WTC11 (cell line): Measurements from ENCODE around the gene CNN2. TPM values are rescaled to one million over a fixed set of nuclear protein-coding genes. Genes with fewer than 3 reads are reported as not detected.
A peak's percentile ranks its signal among the peaks of the same experiment; 100 is the strongest.

Experiments used
- ATAC-seq: fragments of 200-7000 bp; cut with Tn5 transposase; 2 replicates; pipeline ENCODE4 v1.10.0; 2021; ENCODE audit warnings: mild to moderate bottlenecking, moderate library complexity
- CTCF ChIA-PET: fragments of 300-600 bp; sonication (Branson Sonifier 250); formaldehyde crosslinking; loops from one replicate; lab custom pipeline; 2021; ENCODE audit warnings: antibody characterized with exemption; lab: Charles Lee
- POLR2A ChIA-PET: fragments of 350-600 bp; sonication (Branson Sonifier 250); formaldehyde crosslinking; loops from one replicate; lab custom pipeline; 2021; ENCODE audit warnings: antibody characterized with exemption; lab: Charles Lee
- DNase-seq: peaks from one replicate; pipeline ENCODE4 v3.0.0; 2021; ENCODE audit warnings: low spot score
- H3K27ac Mint-ChIP-seq: 2 replicates; pipeline ENCODE4 v1.8.0; 2021; ENCODE audit warnings: mixed read lengths
- H3K27me3 Mint-ChIP-seq: 2 replicates; pipeline ENCODE4 v1.8.0; 2021; ENCODE audit warnings: low read depth, mild to moderate bottlenecking, moderate library complexity, mixed read lengths
- H3K36me3 Mint-ChIP-seq: 2 replicates; pipeline ENCODE4 v1.8.0; 2021; ENCODE audit warnings: mixed read lengths
- H3K4me1 Mint-ChIP-seq: 2 replicates; pipeline ENCODE4 v1.8.0; 2022; ENCODE audit warnings: mixed read lengths
- H3K4me3 Mint-ChIP-seq: 2 replicates; pipeline ENCODE4 v1.8.0; 2021; ENCODE audit warnings: mild to moderate bottlenecking, moderate library complexity, mixed read lengths
- H3K9me3 Mint-ChIP-seq: 2 replicates; pipeline ENCODE4 v1.8.0; 2021; ENCODE audit warnings: mixed read lengths
- CDX4 ChIP-seq: fragments of 250-450 bp; sonication (Bioruptor Pico); IDR thresholded peaks from 2 replicates; pipeline ENCODE4 v1.9.0; 2021; ENCODE audit warnings: moderate library complexity, mild to moderate bottlenecking, inconsistent platforms, borderline replicate concordance
- CTCF ChIP-seq: fragments of 200-600 bp; IDR thresholded peaks from 2 replicates; pipeline ENCODE4 v1.8.0; 2022; ENCODE audit warnings: antibody characterized with exemption
- ERG ChIP-seq: fragments of 250-450 bp; sonication (Bioruptor Pico); IDR thresholded peaks from 2 replicates; pipeline ENCODE4 v1.8.0; 2021; ENCODE audit warnings: mild to moderate bottlenecking
- ESRRA ChIP-seq: sonication (generic); formaldehyde crosslinking; IDR thresholded peaks from 2 replicates; pipeline ENCODE4 v1.8.1; 2022; ENCODE audit warnings: mild to moderate bottlenecking, missing genetic modification reagents, borderline replicate concordance
- FOXP4 ChIP-seq: sonication (generic); formaldehyde crosslinking; IDR thresholded peaks from 2 replicates; pipeline ENCODE4 v1.8.0; 2022; ENCODE audit warnings: mild to moderate bottlenecking, missing genetic modification reagents
- GTF2I ChIP-seq: fragments of 250-450 bp; sonication (Bioruptor Pico); conservative IDR thresholded peaks from 2 replicates; pipeline ENCODE4 v1.4.0; 2021; ENCODE audit warnings: mild to moderate bottlenecking
- JUN ChIP-seq: sonication (generic); formaldehyde crosslinking; IDR thresholded peaks from 2 replicates; pipeline ENCODE4 v1.8.0; 2023; ENCODE audit warnings: mild to moderate bottlenecking, missing genetic modification reagents
- NFYB ChIP-seq: sonication (generic); formaldehyde crosslinking; conservative IDR thresholded peaks from 2 replicates; pipeline ENCODE4 v1.8.0; 2022; ENCODE audit warnings: low read depth, missing genetic modification reagents
- PRRX2 ChIP-seq: fragments of 250-450 bp; sonication (Bioruptor Pico); IDR thresholded peaks from 2 replicates; pipeline ENCODE4 v1.8.0; 2021; ENCODE audit warnings: mild to moderate bottlenecking
- RELA ChIP-seq: sonication (generic); formaldehyde crosslinking; IDR thresholded peaks from 2 replicates; pipeline ENCODE4 v1.8.1; 2022; ENCODE audit warnings: missing genetic modification reagents, mild to moderate bottlenecking, borderline replicate concordance
- ZNF317 ChIP-seq: sonication (generic); formaldehyde crosslinking; IDR thresholded peaks from 2 replicates; pipeline ENCODE4 v1.8.1; 2023; ENCODE audit warnings: low read depth, mild to moderate bottlenecking, moderate library complexity, missing genetic modification reagents, borderline replicate concordance
- ZNF396 ChIP-seq: fragments of 250-450 bp; sonication (Bioruptor Pico); IDR thresholded peaks from 2 replicates; pipeline ENCODE4 v1.8.0; 2021; ENCODE audit warnings: mild to moderate bottlenecking, moderate library complexity, borderline replicate concordance
- total RNA-seq: library from RNA; stranded (reverse); gene quantifications from 3 replicates; pipeline ENCODE4 v1.2.3, GENCODE V29; 2021
- TF ChIP-seq, protein P1 (sequence below): sonication (generic); formaldehyde crosslinking; IDR thresholded peaks from 2 replicates; pipeline ENCODE4 v1.8.1; 2023; ENCODE audit warnings: mild to moderate bottlenecking, moderate library complexity, missing genetic modification reagents
- TF ChIP-seq, protein P2 (sequence below): sonication (generic); formaldehyde crosslinking; IDR thresholded peaks from 2 replicates; pipeline ENCODE4 v1.8.0; 2022; ENCODE audit warnings: missing genetic modification reagents
- TF ChIP-seq, protein P3 (sequence below): sonication (generic); formaldehyde crosslinking; IDR thresholded peaks from 2 replicates; pipeline ENCODE4 v1.8.1; 2023; ENCODE audit warnings: mild to moderate bottlenecking, missing genetic modification reagents

CNN2 gene
- total RNA-seq, 1 experiment from 2014 or later = 390 TPM

DNA sequence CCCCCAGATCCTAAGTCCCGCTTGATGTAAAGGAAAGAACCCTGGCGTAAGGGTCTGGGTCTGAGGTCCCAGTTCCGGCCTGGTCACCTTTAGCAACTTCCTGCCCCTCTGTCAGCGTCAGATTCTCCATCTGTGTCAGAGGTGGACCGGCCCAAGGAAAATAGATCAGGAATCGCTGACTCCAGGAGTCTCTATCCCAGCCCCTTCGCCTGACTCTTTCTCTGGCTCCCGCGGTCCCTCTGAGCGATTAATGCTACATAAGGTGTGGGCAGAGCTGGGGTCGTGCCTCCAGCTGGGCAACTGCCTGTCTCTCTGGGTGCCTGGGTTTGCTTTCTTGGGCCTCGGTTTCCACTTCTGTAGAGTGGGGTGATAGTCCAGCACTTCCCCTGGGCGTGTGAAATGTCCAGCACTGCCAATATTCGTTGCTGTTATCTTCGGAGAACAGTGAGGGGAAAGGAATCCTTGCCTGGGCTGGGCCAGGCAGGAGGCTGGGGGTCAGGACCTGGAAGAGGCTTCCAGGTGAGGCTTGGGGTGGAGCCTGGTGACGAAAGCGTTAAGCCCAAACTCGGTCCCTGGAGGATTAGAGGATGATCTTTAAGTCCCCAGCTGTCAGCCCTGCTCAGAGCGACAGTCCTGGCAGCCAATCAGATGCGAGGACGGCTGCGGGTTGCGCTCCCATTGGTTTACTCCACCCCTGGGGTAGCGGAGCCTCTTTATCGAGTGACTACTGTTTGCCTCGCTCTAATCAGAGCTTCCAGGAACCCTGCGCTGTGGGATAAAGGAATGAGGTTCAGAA lies 14.3 kb downstream of the CNN2 start (continued):
- TF ChIP-seq NFYB = peak; percentile 96
- no peak for TF ChIP-seq ZNF396

DNA sequence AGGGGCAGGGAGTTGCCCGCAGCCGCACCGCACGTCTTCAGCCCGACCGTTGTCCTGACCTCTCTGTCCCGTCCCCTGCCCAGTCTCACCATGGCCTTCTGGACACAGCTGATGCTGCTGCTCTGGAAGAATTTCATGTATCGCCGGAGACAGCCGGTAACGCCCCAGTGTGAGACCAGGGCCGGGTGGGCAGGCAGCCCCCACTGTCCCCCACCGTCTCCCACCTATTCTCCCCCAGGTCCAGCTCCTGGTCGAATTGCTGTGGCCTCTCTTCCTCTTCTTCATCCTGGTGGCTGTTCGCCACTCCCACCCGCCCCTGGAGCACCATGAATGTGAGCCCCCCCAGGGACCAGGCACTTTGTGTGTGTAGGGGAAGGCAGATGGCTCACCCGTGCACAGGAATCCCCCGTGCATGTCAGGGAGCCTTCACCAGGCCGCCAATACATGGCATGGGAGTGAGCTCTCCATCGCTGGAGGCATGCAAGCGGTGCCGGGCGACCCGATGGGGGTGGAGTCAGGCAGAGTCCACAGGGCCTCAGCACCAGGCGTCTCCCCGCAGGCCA lies 14.9 kb downstream of the CNN2 start:
- H3K9me3 Mint-ChIP-seq = no peaks in the 10 kb centered on the region
- no peak overlapping the region for H3K27ac Mint-ChIP-seq
- ChIA-PET POLR2A (interaction anchor here (0.6 to 3.2 kb wide), 6 partner anchors 14 to 403 kb away, joined by 3 to 70 read pairs (median 4); partner anchors contain the start of genes ARHGAP45 and CNN2), CTCF (interaction anchor here (0.6 to 3.4 kb wide), 6 partner anchors 9 to 185 kb away, joined by 3 to 29 read pairs (median 8); partner anchors contain the start of gene ARHGAP45)
- peak; percentile 93 for TF ChIP-seq GTF2I (CRISPR knock-in tag)
- TF ChIP-seq CTCF = no peak
- TF ChIP-seq PRRX2 (CRISPR knock-in tag) = no peak
- TF ChIP-seq CDX4 (CRISPR knock-in tag) = no peak
- TF ChIP-seq, protein P1, sequence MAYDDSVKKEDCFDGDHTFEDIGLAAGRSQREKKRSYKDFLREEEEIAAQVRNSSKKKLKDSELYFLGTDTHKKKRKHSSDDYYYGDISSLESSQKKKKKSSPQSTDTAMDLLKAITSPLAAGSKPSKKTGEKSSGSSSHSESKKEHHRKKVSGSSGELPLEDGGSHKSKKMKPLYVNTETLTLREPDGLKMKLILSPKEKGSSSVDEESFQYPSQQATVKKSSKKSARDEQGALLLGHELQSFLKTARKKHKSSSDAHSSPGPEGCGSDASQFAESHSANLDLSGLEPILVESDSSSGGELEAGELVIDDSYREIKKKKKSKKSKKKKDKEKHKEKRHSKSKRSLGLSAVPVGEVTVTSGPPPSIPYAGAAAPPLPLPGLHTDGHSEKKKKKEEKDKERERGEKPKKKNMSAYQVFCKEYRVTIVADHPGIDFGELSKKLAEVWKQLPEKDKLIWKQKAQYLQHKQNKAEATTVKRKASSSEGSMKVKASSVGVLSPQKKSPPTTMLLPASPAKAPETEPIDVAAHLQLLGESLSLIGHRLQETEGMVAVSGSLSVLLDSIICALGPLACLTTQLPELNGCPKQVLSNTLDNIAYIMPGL (CRISPR knock-in tag) = 0 out of 2 replicates have a peak, but pooled peaks have one; percentile 3
- H3K4me3 Mint-ChIP-seq = peak overlapping the region; percentile 84
- no peak for DNase-seq
- no peaks in the 10 kb centered on the region for H3K27me3 Mint-ChIP-seq
- peaks cover 12% of the 10 kb centered on the region for H3K4me1 Mint-ChIP-seq
- H3K36me3 Mint-ChIP-seq = peaks cover 19% of the 10 kb centered on the region
- ATAC-seq = no peak

DNA sequence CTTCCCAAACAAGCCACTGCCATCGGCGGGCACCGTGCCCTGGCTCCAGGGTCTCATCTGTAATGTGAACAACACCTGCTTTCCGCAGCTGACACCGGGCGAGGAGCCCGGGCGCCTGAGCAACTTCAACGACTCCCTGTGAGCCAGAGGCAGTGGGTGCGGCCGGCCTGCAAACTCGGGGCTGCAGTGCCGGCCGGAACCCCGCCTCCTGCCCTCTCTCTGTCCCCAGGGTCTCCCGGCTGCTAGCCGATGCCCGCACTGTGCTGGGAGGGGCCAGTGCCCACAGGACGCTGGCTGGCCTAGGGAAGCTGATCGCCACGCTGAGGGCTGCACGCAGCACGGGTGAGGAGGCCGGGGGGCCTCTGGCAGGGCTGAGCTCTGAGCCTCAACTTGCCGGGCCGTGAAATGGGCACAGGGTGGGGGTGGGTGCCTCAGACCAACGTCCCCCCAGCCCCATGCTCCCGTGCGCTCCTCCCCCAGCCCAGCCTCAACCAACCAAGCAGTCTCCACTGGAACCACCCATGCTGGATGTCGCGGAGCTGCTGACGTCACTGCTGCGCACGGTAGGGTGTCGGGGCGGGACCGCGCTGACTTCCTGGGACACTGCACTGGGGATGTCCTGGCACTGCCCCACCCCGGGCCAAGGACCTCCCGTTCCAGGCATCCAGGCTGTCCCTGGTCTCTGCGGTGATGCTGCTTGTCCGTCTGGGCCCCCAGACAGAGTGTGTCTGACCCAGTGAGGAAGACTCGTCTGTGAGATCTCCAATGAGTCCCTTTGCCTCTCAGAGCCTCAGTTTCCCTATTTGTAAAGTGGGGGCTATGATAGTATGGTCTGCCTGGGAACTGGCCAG lies 15.7 kb downstream of the CNN2 start:
- no peak for ATAC-seq
- no peaks in the 10 kb centered on the region for H3K9me3 Mint-ChIP-seq
- ChIA-PET POLR2A (interaction anchor here (1.0 to 3.2 kb wide), 5 partner anchors 15 to 47 kb away, joined by 3 to 70 read pairs (median 3); partner anchors contain the start of genes ARHGAP45, CNN2 and RNU6-2), CTCF (interaction anchor here (0.5 to 3.4 kb wide), 6 partner anchors 15 to 232 kb away, joined by 3 to 29 read pairs (median 8); partner anchors contain the start of gene ARHGAP45)
- no peak for DNase-seq
- H3K4me1 Mint-ChIP-seq = peaks cover 12% of the 10 kb centered on the region
- no peak overlapping the region for H3K27ac Mint-ChIP-seq
- no peaks in the 10 kb centered on the region for H3K27me3 Mint-ChIP-seq
- no peak overlapping the region; the same call in 1 of the 2 replicates for H3K4me3 Mint-ChIP-seq
- H3K36me3 Mint-ChIP-seq = peaks cover 16% of the 10 kb centered on the region
- TF ChIP-seq ESRRA (CRISPR knock-in tag) = no peak
- TF ChIP-seq, protein P2, sequence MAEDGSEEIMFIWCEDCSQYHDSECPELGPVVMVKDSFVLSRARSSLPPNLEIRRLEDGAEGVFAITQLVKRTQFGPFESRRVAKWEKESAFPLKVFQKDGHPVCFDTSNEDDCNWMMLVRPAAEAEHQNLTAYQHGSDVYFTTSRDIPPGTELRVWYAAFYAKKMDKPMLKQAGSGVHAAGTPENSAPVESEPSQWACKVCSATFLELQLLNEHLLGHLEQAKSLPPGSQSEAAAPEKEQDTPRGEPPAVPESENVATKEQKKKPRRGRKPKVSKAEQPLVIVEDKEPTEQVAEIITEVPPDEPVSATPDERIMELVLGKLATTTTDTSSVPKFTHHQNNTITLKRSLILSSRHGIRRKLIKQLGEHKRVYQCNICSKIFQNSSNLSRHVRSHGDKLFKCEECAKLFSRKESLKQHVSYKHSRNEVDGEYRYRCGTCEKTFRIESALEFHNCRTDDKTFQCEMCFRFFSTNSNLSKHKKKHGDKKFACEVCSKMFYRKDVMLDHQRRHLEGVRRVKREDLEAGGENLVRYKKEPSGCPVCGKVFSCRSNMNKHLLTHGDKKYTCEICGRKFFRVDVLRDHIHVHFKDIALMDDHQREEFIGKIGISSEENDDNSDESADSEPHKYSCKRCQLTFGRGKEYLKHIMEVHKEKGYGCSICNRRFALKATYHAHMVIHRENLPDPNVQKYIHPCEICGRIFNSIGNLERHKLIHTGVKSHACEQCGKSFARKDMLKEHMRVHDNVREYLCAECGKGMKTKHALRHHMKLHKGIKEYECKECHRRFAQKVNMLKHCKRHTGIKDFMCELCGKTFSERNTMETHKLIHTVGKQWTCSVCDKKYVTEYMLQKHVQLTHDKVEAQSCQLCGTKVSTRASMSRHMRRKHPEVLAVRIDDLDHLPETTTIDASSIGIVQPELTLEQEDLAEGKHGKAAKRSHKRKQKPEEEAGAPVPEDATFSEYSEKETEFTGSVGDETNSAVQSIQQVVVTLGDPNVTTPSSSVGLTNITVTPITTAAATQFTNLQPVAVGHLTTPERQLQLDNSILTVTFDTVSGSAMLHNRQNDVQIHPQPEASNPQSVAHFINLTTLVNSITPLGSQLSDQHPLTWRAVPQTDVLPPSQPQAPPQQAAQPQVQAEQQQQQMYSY (CRISPR knock-in tag) = no peak
- TF ChIP-seq, protein P3, sequence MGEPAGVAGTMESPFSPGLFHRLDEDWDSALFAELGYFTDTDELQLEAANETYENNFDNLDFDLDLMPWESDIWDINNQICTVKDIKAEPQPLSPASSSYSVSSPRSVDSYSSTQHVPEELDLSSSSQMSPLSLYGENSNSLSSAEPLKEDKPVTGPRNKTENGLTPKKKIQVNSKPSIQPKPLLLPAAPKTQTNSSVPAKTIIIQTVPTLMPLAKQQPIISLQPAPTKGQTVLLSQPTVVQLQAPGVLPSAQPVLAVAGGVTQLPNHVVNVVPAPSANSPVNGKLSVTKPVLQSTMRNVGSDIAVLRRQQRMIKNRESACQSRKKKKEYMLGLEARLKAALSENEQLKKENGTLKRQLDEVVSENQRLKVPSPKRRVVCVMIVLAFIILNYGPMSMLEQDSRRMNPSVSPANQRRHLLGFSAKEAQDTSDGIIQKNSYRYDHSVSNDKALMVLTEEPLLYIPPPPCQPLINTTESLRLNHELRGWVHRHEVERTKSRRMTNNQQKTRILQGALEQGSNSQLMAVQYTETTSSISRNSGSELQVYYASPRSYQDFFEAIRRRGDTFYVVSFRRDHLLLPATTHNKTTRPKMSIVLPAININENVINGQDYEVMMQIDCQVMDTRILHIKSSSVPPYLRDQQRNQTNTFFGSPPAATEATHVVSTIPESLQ (CRISPR knock-in tag) = no peak
- no peak for TF ChIP-seq ERG (CRISPR knock-in tag)
- TF ChIP-seq ZNF317 (CRISPR knock-in tag) = no peak
- TF ChIP-seq RELA (CRISPR knock-in tag) = no peak
- TF ChIP-seq JUN (CRISPR knock-in tag) = no peak
- TF ChIP-seq ZNF396 = no peak
- no peak for TF ChIP-seq FOXP4 (CRISPR knock-in tag)
